ENCODE results near the gene FLRT2. TPM values are rescaled to one million over a fixed set of nuclear protein-coding genes. Genes with fewer than 3 reads are reported as not detected.

The FLRT2 gene
- total and polyA plus RNA-seq, 9 of the 15 experiments (the other 6 are each of a cell fraction or from before 2014, with no cell fraction given): 0.02 TPM; not detected in 8

DNA sequence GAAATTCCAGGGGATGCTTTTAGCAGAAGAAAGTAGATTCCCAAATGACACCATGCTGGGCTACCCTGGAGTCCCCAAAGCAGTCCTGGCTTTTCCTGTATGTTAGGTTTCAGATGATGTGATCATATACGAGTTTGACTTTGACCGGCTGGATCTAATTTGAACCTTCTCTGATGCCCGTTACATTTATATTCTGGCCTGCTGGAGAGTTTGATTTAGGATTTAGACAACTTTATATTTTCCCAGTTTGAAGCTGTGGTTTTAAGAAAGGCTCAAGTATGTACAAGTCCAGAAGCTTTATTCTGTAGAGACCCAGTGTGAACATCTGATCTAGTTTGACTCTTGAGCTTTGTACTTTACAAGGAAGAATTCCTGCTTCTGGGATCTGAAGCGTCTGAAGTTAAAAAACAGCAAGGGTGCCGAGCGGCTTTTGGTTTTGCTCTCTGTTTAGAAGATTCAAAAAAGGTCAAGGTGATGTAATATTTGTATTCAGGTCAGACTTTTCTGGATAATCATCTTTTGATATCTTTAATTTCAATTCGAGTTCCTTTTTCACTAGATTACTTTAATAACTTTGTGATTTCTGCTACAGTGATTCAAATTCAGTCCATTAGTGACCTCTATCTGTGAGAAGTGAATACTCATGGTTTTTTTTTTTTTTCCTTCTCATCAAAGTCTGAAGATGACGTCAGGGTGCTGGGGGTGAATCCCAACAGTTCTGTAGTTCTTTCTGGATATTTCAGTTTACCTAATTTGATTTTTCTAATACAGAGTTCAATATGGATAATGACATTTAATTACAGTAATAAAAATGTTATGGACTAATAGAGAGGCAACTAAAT lies 6.3 kb downstream of the FLRT2 start:
- Histone ChIP-seq H3K9ac (ENCODE audit: insufficient read depth in 1 of 2, low read depth in 2 of 2, low read length in 2 of 2) (no peak overlapping the region), H3K9me1 (ENCODE audit: control insufficient read depth, insufficient read depth, low read length) (no peaks in the 10 kb centered on the region), H3K4me3 (no peak overlapping the region), H3K27ac (ENCODE audit: extremely low read depth, low read depth, low read length) (no peak overlapping the region), H3K79me2 (ENCODE audit: control insufficient read depth, insufficient read depth, low read length) (no peaks in the 10 kb centered on the region), H4K20me1 (replicated peaks; ENCODE audit: control insufficient read depth, insufficient read depth, low read length) (no peaks in the 10 kb centered on the region), H3K9me3 (replicated peaks; ENCODE audit: control insufficient read depth, insufficient read depth, low read depth, low read length) (no peaks in the 10 kb centered on the region), H2AFZ (ENCODE audit: low read depth, low read length) (no peak overlapping the region), H3K4me1 (replicated peaks in 1 of 2; ENCODE audit: control insufficient read depth in 2 of 2, insufficient read depth in 2 of 2, low read length in 2 of 2) (no peaks in the 10 kb centered on the region), H3K27me3 (ENCODE audit: control insufficient read depth in 2 of 2, insufficient read depth in 2 of 2, low read length in 2 of 2) (no peaks in the 10 kb centered on the region), H3K4me2 (ENCODE audit: insufficient read depth, low read length) (no peak overlapping the region), H3K36me3 (ENCODE audit: control insufficient read depth, insufficient read depth, low read length) (no peaks in the 10 kb centered on the region)
- ChIA-PET CTCF (ENCODE audit: low intra/inter-chr PET ratio) (no interaction called here), POLR2A (interaction anchor here (0.6 kb wide), 1 partner anchor 54 kb away, joined by 3 read pairs; no protein-coding TSS in a partner anchor)
- WGBS (ENCODE audit: insufficient coverage, low coverage, missing lambda C conversion rate): 2% methylated on average over 8 of the region's 8 CpGs
- ATAC-seq: no peak
- intact Hi-C loops (cut with micrococcal nuclease): no loop called here
- no peak for FAIRE-seq
- in situ Hi-C loops (cut with MboI): no loop called here
- no TSS peak for BruUV-seq (replicated peaks)
- DNase-seq (ENCODE audit: extremely low read depth in 1 of 4, low spot score in 3 of 4): no peak
- no peak for TF ChIP-seq ZNF717 (CRISPR knock-in tag; IDR thresholded peaks at IDR 0.05)
- no peak for TF ChIP-seq WHSC1 (IDR thresholded peaks at IDR 0.05; ENCODE audit: low read length)
- TF ChIP-seq, protein P1, sequence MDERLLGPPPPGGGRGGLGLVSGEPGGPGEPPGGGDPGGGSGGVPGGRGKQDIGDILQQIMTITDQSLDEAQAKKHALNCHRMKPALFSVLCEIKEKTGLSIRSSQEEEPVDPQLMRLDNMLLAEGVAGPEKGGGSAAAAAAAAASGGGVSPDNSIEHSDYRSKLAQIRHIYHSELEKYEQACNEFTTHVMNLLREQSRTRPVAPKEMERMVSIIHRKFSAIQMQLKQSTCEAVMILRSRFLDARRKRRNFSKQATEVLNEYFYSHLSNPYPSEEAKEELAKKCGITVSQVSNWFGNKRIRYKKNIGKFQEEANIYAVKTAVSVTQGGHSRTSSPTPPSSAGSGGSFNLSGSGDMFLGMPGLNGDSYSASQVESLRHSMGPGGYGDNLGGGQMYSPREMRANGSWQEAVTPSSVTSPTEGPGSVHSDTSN (CRISPR knock-in tag; IDR thresholded peaks at IDR 0.05; ENCODE audit: low read depth): no peak
- TF ChIP-seq, protein P1 (tag; conservative IDR thresholded peaks at IDR 0.05; ENCODE audit: low read depth): no peak
- TF ChIP-seq FIP1L1 (IDR thresholded peaks at IDR 0.05; ENCODE audit: low read depth, low read length, poor library complexity, severe bottlenecking): no peak
- no peak for TF ChIP-seq MYC (IDR thresholded peaks at IDR 0.05; ENCODE audit: low read depth, low read length)
- no peak for TF ChIP-seq MYC (CRISPR knock-in tag; IDR thresholded peaks at IDR 0.05; ENCODE audit: borderline replicate concordance, low read depth)

Data from K562 (cell line).